Stomach (tissue), 9 donors: ENCODE results near the gene KCNG2. TPM values are rescaled to one million over a fixed set of nuclear protein-coding genes. Genes with fewer than 3 reads are reported as not detected.

Experiments
- DNase-seq, 2 donors: peaks; one replicate each; pipeline versions ENCODE4 v3.0.0 to v3.0.0-alpha.2; 2013 to 2019
- H3K27ac ChIP-seq, 5 donors: fragments of 200-600 bp in 4 of 5; sonication (generic) in 4 of 5; one replicate each; pipeline ENCODE4 v1.5.1; 2013 to 2019; ENCODE audit warnings: mild to moderate bottlenecking in 1 of 5, moderate library complexity in 1 of 5
- H3K27me3 ChIP-seq, 3 donors: fragments of 200-600 bp; sonication (generic); one replicate each; pipeline ENCODE4 v1.5.1; 2017 to 2019; ENCODE audit warnings: mixed run types in 1 of 3
- H3K36me3 ChIP-seq, 4 donors: fragments of 200-600 bp; sonication (generic); 1 replicate in 3 of 4; 2 replicates in 1 of 4; pipeline ENCODE4 v1.5.1; 2016 to 2019
- H3K4me1 ChIP-seq, 4 donors: fragments of 200-600 bp; sonication (generic); one replicate each; pipeline ENCODE4 v1.5.1; 2016 to 2019
- H3K4me3 ChIP-seq, 4 donors: fragments of 200-600 bp; sonication (generic) in 3 of 4; one replicate each; pipeline ENCODE4 v1.5.1; 2016 to 2019; ENCODE audit warnings: mild to moderate bottlenecking in 1 of 4
- H3K9me3 ChIP-seq, 4 donors: fragments of 200-600 bp; sonication (generic); one replicate each; pipeline ENCODE4 v1.5.1; 2016 to 2019
- EP300 ChIP-seq: sonication (generic); formaldehyde crosslinking; IDR thresholded peaks from one replicate; pipeline ENCODE4 v1.6.1; 2017; ENCODE audit warnings: antibody characterized with exemption
- POLR2A ChIP-seq, 4 donors: fragments of 450-650 bp; IDR thresholded peaks; one replicate each; pipeline ENCODE4 v1.6.1; 2016; ENCODE audit warnings: antibody characterized with exemption in 4 of 4, control low read depth in 2 of 4, mild to moderate bottlenecking in 1 of 4, moderate library complexity in 1 of 4
- POLR2AphosphoS5 ChIP-seq, 3 donors: sonication (generic); formaldehyde crosslinking; IDR thresholded peaks; one replicate each; pipeline ENCODE4 v1.6.1; 2016; ENCODE audit warnings: antibody characterized with exemption in 3 of 3
- WGBS, 5 donors: extraction: QIAGEN DNeasy Blood & Tissue Kit in 3 of 5; methylation state at CpG; one replicate each; pipeline versions ENCODE4 v1.1.5 to v1.1.7; 2013 to 2018; 5-methylcytosine and 5-hydroxymethylcytosine counted together
- intact Hi-C: fragments of 100-400 bp; cut with DNase I; formaldehyde crosslinking; loops from one replicate; pipeline ENCODE4 v1.15.1; 2023; ENCODE audit warnings: low total_unique reads
- polyA plus RNA-seq, 3 donors: library from polyadenylated mRNA; stranded (reverse); fragments of 200-250 nt; gene quantifications; one replicate each; pipeline ENCODE4 v1.2.3, GENCODE V29; 2013
- total RNA-seq, 5 donors: library from RNA; depleted of rRNA; stranded (reverse); fragments of >200 nt; gene quantifications; one replicate each; pipeline versions ENCODE4 v1.1.0 to v1.2.3, GENCODE V29; 2014 to 2016
- TF ChIP-seq, protein P1 (sequence below), 7 experiments: fragments of 450-650 bp in 4 of 7; fragments of 200-600 bp in 3 of 7; sonication (generic) in 3 of 7; IDR thresholded peaks; one replicate each; pipeline ENCODE4 v1.5.1; 2016 to 2019; ENCODE audit warnings: antibody characterized with exemption in 7 of 7, control low read depth in 2 of 7, mild to moderate bottlenecking in 1 of 7
- donor health status: healthy with polysubstance abuse.
- donor health status: Bipolar disorder and iron deficiency.
- donor health status: healthy.

The KCNG2 gene
- total and polyA plus RNA-seq, 8 donors: 0.08 to 2.3 (median 0.92) TPM; not detected in 5

GRCh38 chr18:79829136-79829854 lies 31.6 kb downstream of the KCNG2 start:
- intact Hi-C loops: no loop called here
- WGBS, 5 donors: 87 to 95% (median 94%) methylated on average over 16 to 17 of the region's 17 CpGs
- Histone ChIP-seq H3K27me3 (peaks cover 0 to 12% (median 0%) of the 10 kb centered on the region in 3 donors), H3K4me3 (no peak overlapping the region), H3K27ac (no peak overlapping the region), H3K4me1 (no peaks in the 10 kb centered on the region), H3K9me3 (peaks cover 0 to 6% (median 0%) of the 10 kb centered on the region in 4 donors), H3K36me3 (no peaks in the 10 kb centered on the region)
- TF ChIP-seq, protein P1, sequence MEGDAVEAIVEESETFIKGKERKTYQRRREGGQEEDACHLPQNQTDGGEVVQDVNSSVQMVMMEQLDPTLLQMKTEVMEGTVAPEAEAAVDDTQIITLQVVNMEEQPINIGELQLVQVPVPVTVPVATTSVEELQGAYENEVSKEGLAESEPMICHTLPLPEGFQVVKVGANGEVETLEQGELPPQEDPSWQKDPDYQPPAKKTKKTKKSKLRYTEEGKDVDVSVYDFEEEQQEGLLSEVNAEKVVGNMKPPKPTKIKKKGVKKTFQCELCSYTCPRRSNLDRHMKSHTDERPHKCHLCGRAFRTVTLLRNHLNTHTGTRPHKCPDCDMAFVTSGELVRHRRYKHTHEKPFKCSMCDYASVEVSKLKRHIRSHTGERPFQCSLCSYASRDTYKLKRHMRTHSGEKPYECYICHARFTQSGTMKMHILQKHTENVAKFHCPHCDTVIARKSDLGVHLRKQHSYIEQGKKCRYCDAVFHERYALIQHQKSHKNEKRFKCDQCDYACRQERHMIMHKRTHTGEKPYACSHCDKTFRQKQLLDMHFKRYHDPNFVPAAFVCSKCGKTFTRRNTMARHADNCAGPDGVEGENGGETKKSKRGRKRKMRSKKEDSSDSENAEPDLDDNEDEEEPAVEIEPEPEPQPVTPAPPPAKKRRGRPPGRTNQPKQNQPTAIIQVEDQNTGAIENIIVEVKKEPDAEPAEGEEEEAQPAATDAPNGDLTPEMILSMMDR (IDR thresholded peaks at IDR 0.05): no peak
- TF ChIP-seq POLR2AphosphoS5 (IDR thresholded peaks at IDR 0.05): no peak
- no peak for DNase-seq

GRCh38 chr18:79832169-79832568 lies 34.4 kb downstream of the KCNG2 start:
- TF ChIP-seq, protein P1 (IDR thresholded peaks at IDR 0.05): no peak
- TF ChIP-seq POLR2A (IDR thresholded peaks at IDR 0.05): no peak
- no peak for TF ChIP-seq EP300
- no peak for TF ChIP-seq POLR2AphosphoS5 (IDR thresholded peaks at IDR 0.05)
- peaks cover 0 to 25% (median 5%) of the 10 kb centered on the region in 3 donors for H3K27me3 ChIP-seq
- no peaks in the 10 kb centered on the region for H3K36me3 ChIP-seq
- no peak overlapping the region for H3K4me3 ChIP-seq
- 84 to 96% (median 90%) methylated on average over 3 of the region's 3 CpGs for WGBS, 5 donors
- H3K9me3 ChIP-seq: peaks cover 0 to 2% (median 0%) of the 10 kb centered on the region in 4 donors
- intact Hi-C loops: no loop called here
- H3K27ac ChIP-seq: no peak overlapping the region
- DNase-seq: no peak
- no peaks in the 10 kb centered on the region for H3K4me1 ChIP-seq

DNA sequence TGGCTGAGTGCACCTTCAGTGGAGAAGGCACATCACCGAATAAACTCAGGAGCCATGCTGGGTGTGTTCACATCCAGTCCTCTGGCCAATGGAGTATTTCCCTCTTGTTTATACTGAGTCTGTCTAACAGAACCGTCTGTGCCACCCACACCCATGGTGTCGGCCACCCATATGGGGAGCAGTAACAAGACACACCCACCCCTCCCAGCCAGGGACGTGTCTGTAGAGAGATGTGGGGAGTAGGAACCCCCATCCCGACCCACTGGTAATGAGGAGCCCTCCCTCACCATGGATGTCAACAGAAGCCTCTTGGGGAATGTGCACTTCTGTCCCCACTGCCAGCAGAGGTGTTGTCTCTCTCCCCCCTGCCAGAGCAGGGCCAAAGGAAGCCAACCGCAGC lies 37.1 kb downstream of the KCNG2 start:
- intact Hi-C loops: no loop called here
- TF ChIP-seq, protein P1 (IDR thresholded peaks at IDR 0.05): no peak
- Histone ChIP-seq H3K36me3 (no peaks in the 10 kb centered on the region), H3K9me3 (no peaks in the 10 kb centered on the region), H3K27ac (no peak overlapping the region), H3K4me3 (no peak overlapping the region), H3K4me1 (no peaks in the 10 kb centered on the region), H3K27me3 (peaks cover 0 to 25% (median 5%) of the 10 kb centered on the region in 3 donors)
- 55 to 74% (median 71%) methylated on average over 5 to 6 of the region's 6 CpGs for WGBS, 5 donors
- DNase-seq: no peak

DNA sequence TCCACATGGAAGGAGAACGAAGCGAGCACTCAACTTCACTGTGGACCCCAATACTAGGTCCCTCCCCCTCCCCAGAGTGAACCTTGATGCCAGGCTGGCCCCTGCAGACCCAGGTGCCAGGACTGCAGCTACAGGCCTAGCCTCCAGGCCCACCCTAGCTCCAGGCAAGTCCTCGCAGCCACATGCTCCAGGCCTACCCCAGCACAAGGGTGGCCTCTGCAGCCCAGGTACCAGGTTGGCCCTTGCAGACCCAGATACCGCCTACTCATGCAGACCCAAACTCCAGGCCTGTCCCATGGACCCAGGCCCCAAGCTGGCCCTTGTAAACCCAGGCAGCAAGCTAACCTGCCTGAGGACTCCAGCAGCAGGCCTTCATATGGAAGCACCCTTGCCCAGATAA lies 44.2 kb downstream of the KCNG2 start:
- no peak for DNase-seq
- Histone ChIP-seq H3K4me1 (no peaks in the 10 kb centered on the region), H3K36me3 (no peaks in the 10 kb centered on the region), H3K27ac (no peak overlapping the region), H3K4me3 (no peak overlapping the region), H3K9me3 (peaks cover 0 to 24% (median 21%) of the 10 kb centered on the region in 4 donors), H3K27me3 (no peaks in the 10 kb centered on the region)
- 85 to 90% (median 88%) methylated on average over 4 of the region's 4 CpGs for WGBS, 5 donors
- TF ChIP-seq EP300 (no peak), POLR2A (IDR thresholded peaks at IDR 0.05) (no peak), POLR2AphosphoS5 (IDR thresholded peaks at IDR 0.05) (no peak)
- TF ChIP-seq, protein P1 (IDR thresholded peaks at IDR 0.05): no peak
- intact Hi-C loops: no loop called here
